ENCODE measurements around the gene TMEM140.

GRCh38 chr7:135206941-135207391, 59.1 kb downstream of the TMEM140 start:
- TF ChIP-seq CSRNP3 (CRISPR knock-in tag; IDR thresholded peaks at IDR 0.05) (no peak), GLIS3 (CRISPR knock-in tag; IDR thresholded peaks at IDR 0.05) (no peak), ARNTL (CRISPR knock-in tag; IDR thresholded peaks at IDR 0.05; ENCODE audit: borderline replicate concordance, low read depth) (no peak), ZNF8 (CRISPR knock-in tag; IDR thresholded peaks at IDR 0.05) (no peak), CSDC2 (CRISPR knock-in tag; IDR thresholded peaks at IDR 0.05) (no peak), PATZ1 (CRISPR knock-in tag; IDR thresholded peaks at IDR 0.05; ENCODE audit: borderline replicate concordance) (no peak), OSR1 (CRISPR knock-in tag; IDR thresholded peaks at IDR 0.05) (no peak), SNAI2 (CRISPR knock-in tag; IDR thresholded peaks at IDR 0.05) (no peak), ZNF70 (CRISPR knock-in tag; IDR thresholded peaks at IDR 0.05) (no peak), ISL1 (CRISPR knock-in tag; IDR thresholded peaks at IDR 0.05) (no peak), ZNF565 (CRISPR knock-in tag; conservative IDR thresholded peaks at IDR 0.05; ENCODE audit: low read depth) (no peak), TCF4 (CRISPR knock-in tag; IDR thresholded peaks at IDR 0.05; ENCODE audit: borderline replicate concordance) (no peak), BACH2 (CRISPR knock-in tag; IDR thresholded peaks at IDR 0.05; ENCODE audit: borderline replicate concordance) (no peak)
